OCI-LY1 (cell line): ENCODE data around the gene PPM1E.

Experiments
- EZH2 ChIP-seq: fragments of 200-600 bp; sonication (generic), shearing (Covaris generic); IDR thresholded peaks from 2 replicates; pipeline ENCODE4 v1.8.0; 2017; ENCODE audit warnings: borderline replicate concordance, mixed run types, mild to moderate bottlenecking, antibody characterized with exemption, low read length, moderate library complexity, mixed read lengths
- TF ChIP-seq, protein P1 (sequence below): fragments of 200-600 bp; sonication (generic), shearing (Covaris generic); IDR thresholded peaks from 2 replicates; pipeline ENCODE4 v1.5.1; 2017; ENCODE audit warnings: mild to moderate bottlenecking, antibody characterized with exemption, low read length, moderate library complexity, mixed read lengths

GRCh38 chr17:58960068-58960467 lies 204.4 kb downstream of the PPM1E start:
- TF ChIP-seq, protein P1, sequence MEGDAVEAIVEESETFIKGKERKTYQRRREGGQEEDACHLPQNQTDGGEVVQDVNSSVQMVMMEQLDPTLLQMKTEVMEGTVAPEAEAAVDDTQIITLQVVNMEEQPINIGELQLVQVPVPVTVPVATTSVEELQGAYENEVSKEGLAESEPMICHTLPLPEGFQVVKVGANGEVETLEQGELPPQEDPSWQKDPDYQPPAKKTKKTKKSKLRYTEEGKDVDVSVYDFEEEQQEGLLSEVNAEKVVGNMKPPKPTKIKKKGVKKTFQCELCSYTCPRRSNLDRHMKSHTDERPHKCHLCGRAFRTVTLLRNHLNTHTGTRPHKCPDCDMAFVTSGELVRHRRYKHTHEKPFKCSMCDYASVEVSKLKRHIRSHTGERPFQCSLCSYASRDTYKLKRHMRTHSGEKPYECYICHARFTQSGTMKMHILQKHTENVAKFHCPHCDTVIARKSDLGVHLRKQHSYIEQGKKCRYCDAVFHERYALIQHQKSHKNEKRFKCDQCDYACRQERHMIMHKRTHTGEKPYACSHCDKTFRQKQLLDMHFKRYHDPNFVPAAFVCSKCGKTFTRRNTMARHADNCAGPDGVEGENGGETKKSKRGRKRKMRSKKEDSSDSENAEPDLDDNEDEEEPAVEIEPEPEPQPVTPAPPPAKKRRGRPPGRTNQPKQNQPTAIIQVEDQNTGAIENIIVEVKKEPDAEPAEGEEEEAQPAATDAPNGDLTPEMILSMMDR, result peak; percentile 36; the same call in 1 of the 2 replicates
- no peak for TF ChIP-seq EZH2
